Transverse colon (tissue), 4 donors: ENCODE data around the gene VWA8. TPM values are rescaled to one million over a fixed set of nuclear protein-coding genes. Genes with fewer than 3 reads are reported as not detected.

Source experiments
- DNase-seq: peaks from one replicate; pipeline ENCODE4 v3.0.0-alpha.2; 2019
- H3K27ac ChIP-seq, 4 donors: fragments of 200-600 bp; sonication (generic); 2 replicates each; pipeline ENCODE4 v1.5.1; 2016 to 2018; ENCODE audit warnings: inconsistent platforms in 4 of 4
- H3K27me3 ChIP-seq: fragments of 200-600 bp; sonication (generic); 2 replicates; pipeline ENCODE4 v1.5.1; 2017; ENCODE audit warnings: inconsistent platforms
- H3K36me3 ChIP-seq, 4 donors: fragments of 200-600 bp; sonication (generic); 2 replicates each; pipeline ENCODE4 v1.5.1; 2017 to 2019; ENCODE audit warnings: inconsistent platforms in 4 of 4
- H3K4me1 ChIP-seq, 4 donors: fragments of 200-600 bp; sonication (generic); 2 replicates each; pipeline ENCODE4 v1.5.1; 2017 to 2020; ENCODE audit warnings: inconsistent platforms in 4 of 4
- H3K4me3 ChIP-seq, 4 donors: fragments of 200-600 bp; sonication (generic); 1 replicate in 1 of 4; 2 replicates in 3 of 4; pipeline versions ENCODE4 v1.5.1 to v1.6.1; 2017 to 2019; ENCODE audit warnings: inconsistent platforms in 4 of 4
- H3K9me3 ChIP-seq, 2 donors: fragments of 200-600 bp; sonication (generic); 2 replicates each; pipeline ENCODE4 v1.5.1; 2017 to 2019; ENCODE audit warnings: inconsistent platforms in 2 of 2
- CTCF ChIP-seq, 5 experiments: fragments of 200-600 bp in 3 of 5; fragments of 450-650 bp in 2 of 5; sonication (generic) in 3 of 5; IDR thresholded peaks; 1 replicate in 2 of 5; 2 replicates in 3 of 5; pipeline ENCODE4 v1.5.1; 2016 to 2017; ENCODE audit warnings: antibody characterized with exemption in 5 of 5, inconsistent platforms in 3 of 5, mild to moderate bottlenecking in 2 of 5, moderate library complexity in 1 of 5
- EP300 ChIP-seq: sonication (generic); formaldehyde crosslinking; IDR thresholded peaks from one replicate; pipeline ENCODE4 v1.6.1; 2017; ENCODE audit warnings: antibody characterized with exemption, low read depth
- POLR2A ChIP-seq: fragments of 450-650 bp; IDR thresholded peaks from one replicate; pipeline ENCODE4 v1.6.1; 2016; ENCODE audit warnings: antibody characterized with exemption, mild to moderate bottlenecking, moderate library complexity
- POLR2AphosphoS5 ChIP-seq, 3 donors: sonication (generic); formaldehyde crosslinking; IDR thresholded peaks; one replicate each; pipeline ENCODE4 v1.6.1; 2016; ENCODE audit warnings: antibody characterized with exemption in 3 of 3
- WGBS, 2 donors: methylation state at CpG; one replicate each; pipeline ENCODE4 v1.1.5; 2018; ENCODE audit warnings: low coverage in 1 of 2; 5-methylcytosine and 5-hydroxymethylcytosine counted together
- in situ Hi-C, 4 donors: fragments of 200-750 bp; cut with MboI; loops; one replicate each; pipeline versions ENCODE4 v1.15.0 to v1.15.1; 2017; ENCODE audit warnings: low sequenced_read_pairs in 3 of 4, low pct_ligation_motif_present in 1 of 4, low pct_unique_long_range_greater_than_20kb in 1 of 4
- intact Hi-C: fragments of 100-400 bp; cut with DNase I; formaldehyde crosslinking; loops from one replicate; pipeline ENCODE4 v1.15.1; 2023; ENCODE audit warnings: low total_unique reads
- total RNA-seq, 4 donors: library from RNA; depleted of rRNA; stranded (reverse); fragments of >200 nt; gene quantifications; one replicate each; pipeline ENCODE4 v1.1.0, GENCODE V29; 2016

VWA8 gene
- total RNA-seq, 4 donors from 2014 or later = 12.7 to 65.1 (median 35.0) TPM

- WGBS, 2 donors = 100% methylated on average over 2 of the region's 2 CpGs; no CpG with 5 or more reads in 1 of the 2 donors
- intact Hi-C loops (no loop called here), in situ Hi-C loops (no loop called here)
- Histone ChIP-seq H3K4me3 (no peak overlapping the region), H3K27ac (no peak overlapping the region), H3K4me1 (no peaks in the 10 kb centered on the region), H3K9me3 (no peaks in the 10 kb centered on the region), H3K27me3 (no peaks in the 10 kb centered on the region), H3K36me3 (peaks cover 0 to 33% (median 0%) of the 10 kb centered on the region in 4 donors)
- TF ChIP-seq EP300 = no peak
- no peak for TF ChIP-seq CTCF (IDR thresholded peaks at IDR 0.05)
- no peak for TF ChIP-seq POLR2A
- no peak for TF ChIP-seq POLR2AphosphoS5 (IDR thresholded peaks at IDR 0.05)
- no peak for DNase-seq
Measured at GRCh38 chr13:41802043-41802683, 158.7 kb downstream of the VWA8 start.

- intact Hi-C loops = no loop called here
- Histone ChIP-seq H3K36me3 (no peaks in the 10 kb centered on the region), H3K4me1 (no peaks in the 10 kb centered on the region), H3K4me3 (no peak overlapping the region), H3K27ac (no peak overlapping the region), H3K27me3 (no peaks in the 10 kb centered on the region), H3K9me3 (no peaks in the 10 kb centered on the region)
- in situ Hi-C loops = no loop called here
- no peak for DNase-seq
- TF ChIP-seq POLR2A = no peak
- no peak for TF ChIP-seq EP300
- TF ChIP-seq POLR2AphosphoS5 (IDR thresholded peaks at IDR 0.05) = no peak
- TF ChIP-seq CTCF (IDR thresholded peaks at IDR 0.05) = no peak
Measured at GRCh38 chr13:41791056-41791455, 169.9 kb downstream of the VWA8 start.

GRCh38 chr13:41788552-41788951 is 172.4 kb downstream of the VWA8 start:
- H3K27ac ChIP-seq = no peak overlapping the region
- H3K9me3 ChIP-seq = no peaks in the 10 kb centered on the region
- WGBS, 2 donors = 78% methylated on average over 4 of the region's 4 CpGs; no CpG with 5 or more reads in 1 of the 2 donors
- no peak for DNase-seq
- no peak overlapping the region for H3K4me3 ChIP-seq
- in situ Hi-C loops = no loop called here
- no peaks in the 10 kb centered on the region for H3K36me3 ChIP-seq
- TF ChIP-seq EP300 = no peak
- no peaks in the 10 kb centered on the region for H3K27me3 ChIP-seq
- H3K4me1 ChIP-seq = no peaks in the 10 kb centered on the region
- intact Hi-C loops = no loop called here

- intact Hi-C loops (no loop called here), in situ Hi-C loops (no loop called here)
- WGBS, 2 donors = 80 to 84% methylated on average over 6 of the region's 6 CpGs
- Histone ChIP-seq H3K36me3 (no peaks in the 10 kb centered on the region), H3K4me1 (peaks cover 0 to 6% (median 5%) of the 10 kb centered on the region in 4 donors), H3K27ac (no peak overlapping the region), H3K4me3 (no peak overlapping the region), H3K27me3 (no peaks in the 10 kb centered on the region), H3K9me3 (no peaks in the 10 kb centered on the region)
- DNase-seq = no peak
- no peak for TF ChIP-seq POLR2A
- no peak for TF ChIP-seq EP300
- TF ChIP-seq CTCF (IDR thresholded peaks at IDR 0.05) = no peak
- no peak for TF ChIP-seq POLR2AphosphoS5 (IDR thresholded peaks at IDR 0.05)
Measured at GRCh38 chr13:41785402-41786172, 175.3 kb downstream of the VWA8 start.
